Choroid plexus epithelial cell (primary cell): ENCODE data around the gene MKKS.

Source experiments
- DNase-seq: peaks from one replicate; pipeline ENCODE4 v3.0.0-alpha.2; 2010; ENCODE audit warnings: low read depth
- H3K4me3 ChIP-seq: 2 replicates; pipeline ENCODE4 v1.5.1; 2011; ENCODE audit warnings: low read depth, mild to moderate bottlenecking, control low read depth, low read length, moderate library complexity
- CTCF ChIP-seq: conservative IDR thresholded peaks from 2 replicates; pipeline ENCODE4 v1.5.1; 2011; ENCODE audit warnings: low read depth, mild to moderate bottlenecking, control low read depth, inconsistent platforms, low read length, moderate library complexity

The MKKS gene

GRCh38 chr20:10474606-10475184 lies 40.7 kb upstream of the MKKS start:
- H3K4me3 ChIP-seq: no peak overlapping the region
- no peak for DNase-seq
- TF ChIP-seq CTCF: no peak

- no peak for DNase-seq
- no peak for TF ChIP-seq CTCF
- H3K4me3 ChIP-seq: no peak overlapping the region
Observed at GRCh38 chr20:10472871-10473270, 38.8 kb upstream of the MKKS start.

DNA sequence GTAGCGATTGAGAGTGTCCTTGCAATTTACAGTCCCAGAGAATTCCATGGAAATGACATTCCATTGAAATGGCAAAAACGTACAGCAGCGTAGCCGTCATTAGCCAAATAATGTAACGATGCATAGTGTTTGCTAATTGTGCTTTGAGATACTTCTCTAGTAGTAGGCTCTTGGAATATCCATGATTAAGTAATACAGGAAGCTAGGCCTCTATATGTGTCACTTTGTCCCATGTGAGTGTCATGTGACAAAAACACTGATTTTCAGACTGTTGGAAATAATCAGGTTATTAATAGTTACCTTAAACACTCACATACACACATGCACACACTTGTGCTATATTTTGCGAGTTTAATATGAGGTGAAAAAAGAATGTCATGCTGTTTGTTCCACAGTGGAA lies 36.3 kb upstream of the MKKS start:
- no peak for TF ChIP-seq CTCF
- no peak overlapping the region for H3K4me3 ChIP-seq
- no peak for DNase-seq

DNA sequence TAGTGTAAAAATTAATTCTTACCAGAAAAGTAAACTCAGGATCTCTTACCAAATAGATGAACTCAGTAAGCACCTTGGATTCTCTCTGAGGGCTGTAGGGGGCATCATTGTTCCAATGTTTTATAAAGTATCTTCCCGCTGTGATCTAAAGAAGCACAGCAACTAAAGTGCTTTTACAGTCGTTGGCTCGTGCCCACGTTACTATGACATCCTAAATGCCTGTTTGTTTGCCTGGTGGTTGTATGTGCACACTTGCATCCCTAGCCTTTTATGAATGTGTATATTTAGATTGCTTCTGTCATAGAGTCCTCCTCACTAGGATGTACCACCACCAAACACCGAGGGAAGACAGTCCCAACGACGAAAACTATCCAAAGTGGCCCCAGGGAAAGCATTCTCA lies 35.6 kb upstream of the MKKS start:
- no peak overlapping the region for H3K4me3 ChIP-seq
- peak; percentile 75 for TF ChIP-seq CTCF
- peak; percentile 95 for DNase-seq

GRCh38 chr20:10469056-10469455 lies 35.0 kb upstream of the MKKS start:
- DNase-seq: no peak
- H3K4me3 ChIP-seq: no peak overlapping the region
- no peak for TF ChIP-seq CTCF

DNA sequence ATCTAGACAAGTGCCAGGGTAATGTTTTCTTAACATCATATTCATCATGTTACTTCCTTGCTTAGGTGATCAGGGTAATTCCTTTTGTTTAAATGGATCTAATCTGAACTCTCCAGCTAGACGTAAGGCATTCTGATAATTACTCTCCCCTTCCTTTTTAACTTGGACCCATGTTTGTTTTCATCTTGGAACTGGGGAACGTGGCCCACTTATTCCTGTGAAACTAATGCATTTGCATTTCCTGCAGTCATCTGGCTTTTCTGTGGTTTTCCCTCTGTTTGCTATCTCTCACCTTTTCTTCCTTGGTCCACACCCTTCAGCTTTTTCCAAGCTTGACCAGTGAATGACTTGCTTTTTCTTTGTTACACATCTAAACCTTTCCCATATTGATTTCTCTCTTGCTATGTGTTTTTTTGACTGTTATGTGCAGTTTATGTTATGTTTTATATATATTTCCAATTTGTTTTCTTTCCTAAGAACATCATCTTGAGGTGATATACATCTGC lies 34.4 kb upstream of the MKKS start:
- no peak overlapping the region for H3K4me3 ChIP-seq
- no peak for DNase-seq
- no peak for TF ChIP-seq CTCF

- TF ChIP-seq CTCF: no peak
- DNase-seq: peak; percentile 53
- H3K4me3 ChIP-seq: no peak overlapping the region
Observed at GRCh38 chr20:10467681-10468339, 33.8 kb upstream of the MKKS start.
